HG02884 (cell line): ENCODE results near the gene CHSY1.

Experiments used
- ATAC-seq: cut with Tn5 transposase; IDR thresholded peaks from one replicate; pipeline ENCODE4 v1.9.1; 2021; ENCODE audit warnings: mild to moderate bottlenecking, moderate library complexity; ENCODE audit not compliant: unreplicated experiment

CHSY1 gene

DNA sequence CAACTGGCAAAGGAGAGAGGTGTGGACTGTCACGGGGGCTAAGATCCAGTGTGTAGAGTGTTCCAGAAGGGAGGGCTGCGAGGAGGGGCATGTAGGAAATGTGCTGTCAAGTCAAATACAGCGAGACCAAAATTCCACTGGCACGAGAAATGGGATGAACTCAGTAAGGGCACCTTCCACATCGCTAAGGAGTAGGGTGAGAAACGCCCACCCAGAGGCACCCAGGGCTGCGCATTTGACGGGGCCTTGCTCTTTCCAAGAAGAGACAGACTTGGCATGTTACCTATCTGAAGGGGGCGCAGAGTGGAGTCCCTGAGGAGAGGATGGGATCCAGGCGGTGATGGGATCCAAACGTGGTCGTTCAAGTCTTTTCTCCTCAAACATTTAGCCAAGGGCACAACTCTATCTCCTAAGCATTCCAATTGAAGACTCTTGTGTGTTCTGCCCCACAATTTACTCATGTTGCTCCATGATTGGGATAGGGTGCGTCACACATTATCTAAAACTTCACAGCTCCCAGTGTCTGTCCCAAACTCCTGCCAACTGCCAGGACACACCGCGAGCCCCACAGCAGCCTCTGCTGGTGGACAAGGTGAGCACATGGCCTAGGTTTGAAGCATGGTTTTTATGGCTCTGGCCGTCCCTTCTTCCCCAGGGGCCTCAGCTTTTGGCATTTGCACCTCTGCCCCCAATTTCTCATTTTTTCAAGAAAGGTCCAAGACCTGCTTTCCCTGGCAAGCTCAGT is 17.8 kb upstream of the CHSY1 start:
- ATAC-seq: no peak

DNA sequence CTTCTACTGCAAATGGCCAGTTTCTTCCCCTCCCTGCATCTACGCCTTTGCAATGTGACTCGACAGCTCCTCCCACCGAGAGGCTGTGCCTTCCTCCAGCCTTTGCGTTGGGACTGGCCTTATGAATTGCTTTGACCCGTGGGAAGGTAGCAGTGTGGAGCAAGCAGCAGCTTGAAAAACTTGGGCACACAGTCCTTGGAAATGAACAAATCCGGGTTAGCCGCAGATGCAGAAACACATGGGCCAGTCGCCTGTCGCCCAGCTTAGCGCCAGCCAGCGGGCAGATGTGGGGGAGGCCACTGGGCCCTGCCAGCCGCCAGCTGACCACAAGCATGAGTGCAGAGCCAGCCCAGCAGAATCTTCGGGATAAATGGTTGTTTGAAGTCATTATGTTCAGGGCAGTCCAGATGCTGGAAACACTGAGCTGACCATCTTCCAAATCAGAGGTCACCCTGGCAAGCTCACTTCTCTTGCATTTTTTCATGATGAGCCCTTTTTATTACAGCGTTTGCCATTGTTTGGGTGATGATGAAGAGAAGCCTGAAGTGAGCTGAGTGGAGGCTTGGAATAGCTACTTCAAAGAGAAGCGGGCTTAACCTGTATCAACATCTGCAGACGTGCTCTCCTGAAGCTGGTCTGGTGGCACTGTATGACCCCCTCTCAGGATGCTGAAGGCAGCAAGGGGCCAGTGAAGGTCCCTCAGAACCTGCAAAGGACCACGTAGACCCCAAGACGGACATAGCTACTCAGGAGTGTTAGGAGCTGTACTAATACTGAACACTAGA is 15.7 kb upstream of the CHSY1 start:
- no peak for ATAC-seq

DNA sequence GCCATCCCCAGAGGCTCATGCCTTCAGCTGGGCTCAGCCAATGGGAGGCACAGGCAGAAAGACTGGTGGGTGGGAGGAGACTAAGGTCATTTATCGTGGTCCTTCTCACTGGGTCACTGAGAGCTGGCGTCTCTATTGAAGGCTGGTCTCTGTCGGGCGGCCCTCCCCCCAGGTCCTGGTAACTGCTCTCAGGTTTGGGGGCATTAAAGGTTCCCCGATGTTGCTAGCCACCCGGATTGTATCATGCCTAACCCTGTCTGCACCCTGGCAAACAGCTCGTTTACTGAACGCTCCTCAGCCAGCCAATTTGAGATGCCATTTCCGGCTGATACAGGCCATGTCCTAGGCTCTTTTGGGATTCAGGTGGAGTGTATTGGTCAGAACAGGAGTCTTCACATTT is 14.9 kb upstream of the CHSY1 start:
- no peak for ATAC-seq

DNA sequence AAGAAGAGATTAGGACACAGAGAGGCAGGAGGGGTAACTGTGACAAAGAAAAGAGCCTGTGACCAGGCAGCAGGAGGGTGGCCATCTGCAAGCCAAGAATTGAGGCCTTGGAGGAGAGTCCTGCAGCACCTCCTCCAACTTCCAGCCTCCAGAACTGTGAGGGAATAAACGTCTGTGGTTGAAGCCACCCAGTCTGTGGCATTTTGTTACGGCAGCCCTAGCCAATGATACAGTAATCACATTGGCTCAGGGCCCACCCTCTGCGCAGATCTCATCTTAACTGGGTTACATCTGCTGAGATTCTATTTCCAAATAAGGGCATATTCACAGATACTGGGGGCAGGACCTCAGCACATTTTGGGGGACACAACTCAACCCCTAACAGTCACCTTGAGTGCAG is 14.2 kb upstream of the CHSY1 start:
- no peak for ATAC-seq

DNA sequence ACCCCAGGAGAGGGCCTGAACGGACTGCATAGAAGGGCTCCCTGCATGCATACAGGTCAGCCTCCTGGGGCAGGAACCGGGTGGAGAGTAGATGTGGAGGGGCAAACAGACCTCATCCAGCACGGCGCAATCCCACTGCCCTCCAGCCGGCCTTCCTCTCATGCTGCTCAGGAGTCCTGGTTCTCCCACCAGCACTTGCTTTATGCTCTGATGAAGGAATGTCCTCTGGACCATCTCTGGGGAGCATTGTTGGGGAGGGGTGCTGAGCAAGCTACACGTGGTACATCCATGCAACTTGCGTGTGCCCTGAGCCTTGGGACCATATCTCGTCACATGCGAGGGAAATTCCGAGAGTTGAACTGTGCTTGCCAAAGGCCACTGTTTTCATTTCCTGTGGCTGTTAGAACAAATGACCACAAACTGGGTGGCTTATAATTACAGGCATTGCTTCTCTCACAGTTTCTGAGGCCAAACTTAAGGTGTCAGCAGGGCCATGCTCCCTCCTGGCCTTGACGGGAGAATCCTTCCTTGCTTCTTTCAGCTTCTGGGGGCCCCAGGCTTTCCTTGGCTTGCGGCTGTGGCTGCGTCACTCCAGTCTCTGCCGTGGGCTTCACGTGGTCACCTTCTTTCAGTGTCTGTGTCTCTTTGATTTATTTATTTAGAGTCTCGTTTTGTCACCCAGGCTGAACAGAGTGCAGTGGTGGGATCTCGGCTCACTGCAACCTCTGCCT is 13.2 kb upstream of the CHSY1 start:
- ATAC-seq: no peak

DNA sequence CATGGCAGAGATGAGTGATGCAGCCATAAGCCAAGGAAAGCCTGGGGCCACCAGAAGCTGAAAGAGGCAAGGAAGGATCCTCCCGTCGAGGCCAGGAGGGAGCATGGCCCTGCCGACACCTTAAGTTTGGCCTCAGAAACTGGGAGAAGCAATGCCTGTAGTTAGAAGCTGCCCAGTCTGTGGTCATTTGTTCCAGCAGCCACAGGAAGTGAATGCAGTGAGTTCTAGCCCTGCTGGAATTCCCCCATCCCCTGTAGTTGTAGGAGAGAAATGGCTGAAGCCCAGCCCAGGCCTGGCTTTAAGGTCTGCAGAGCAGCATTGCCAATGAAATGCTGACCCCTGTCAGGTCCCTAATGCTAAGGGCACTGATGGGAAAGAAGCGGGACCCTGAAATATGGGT is 12.2 kb upstream of the CHSY1 start:
- no peak for ATAC-seq

DNA sequence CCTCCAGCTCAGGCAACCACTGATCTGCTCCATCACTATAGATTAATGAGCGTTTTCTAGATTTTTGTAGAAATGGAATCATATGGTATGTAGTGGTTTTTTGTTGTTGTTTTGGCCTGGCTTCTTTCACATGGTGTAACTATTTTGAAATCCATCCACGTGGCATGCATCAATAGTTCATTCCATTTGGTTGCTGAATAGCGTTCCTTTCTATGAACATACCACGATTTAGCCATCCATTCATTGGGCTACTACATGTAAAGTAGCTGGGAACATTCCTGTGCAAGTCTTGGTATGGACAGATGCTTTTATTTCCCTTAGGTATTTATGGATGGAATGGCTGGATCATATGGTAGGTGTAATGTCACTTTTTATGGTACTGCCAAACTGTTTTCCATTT is 10.7 kb upstream of the CHSY1 start:
- ATAC-seq: no peak

DNA sequence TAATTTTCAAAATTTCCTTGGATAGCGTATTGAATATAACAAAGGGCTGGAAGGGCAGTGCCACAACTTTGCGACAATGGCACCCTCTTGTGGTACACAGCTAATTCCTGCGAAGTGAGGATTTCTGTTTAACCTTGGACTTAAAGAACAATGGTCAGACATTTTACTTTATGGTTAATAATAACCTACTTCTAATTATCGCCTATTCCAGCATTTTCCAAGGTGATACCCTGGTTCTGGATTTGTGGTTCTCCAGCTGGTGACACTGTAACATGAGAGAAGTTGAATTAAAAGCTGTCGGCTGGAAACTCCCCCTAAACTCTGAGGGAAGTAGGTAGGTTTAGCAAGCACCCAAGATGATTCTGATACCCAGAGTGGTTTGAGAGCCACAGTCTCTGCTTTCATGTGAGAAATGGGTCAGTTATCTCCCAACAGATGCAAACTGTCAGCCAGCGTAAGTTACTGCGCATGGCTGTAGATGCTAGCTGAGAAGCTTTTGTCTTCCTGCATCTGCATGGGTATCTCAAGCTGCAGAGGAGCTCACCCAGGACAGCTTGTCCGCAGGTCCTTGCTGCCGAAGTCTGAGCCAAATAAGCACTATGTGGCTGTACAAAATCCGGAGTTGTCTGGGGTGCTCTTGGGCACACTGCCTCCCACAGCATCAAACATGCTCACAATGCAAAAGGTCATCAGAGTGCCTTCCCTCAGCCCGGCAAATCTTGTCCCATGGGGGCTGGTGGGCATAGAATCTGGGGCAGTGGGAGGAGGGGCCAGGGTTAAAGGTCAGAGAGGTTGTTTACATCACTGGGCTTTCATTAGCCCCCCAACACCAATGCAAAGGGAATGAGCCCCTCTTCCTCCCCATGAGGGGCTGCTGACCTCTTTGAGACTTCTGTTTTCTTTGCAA is 6.6 kb upstream of the CHSY1 start:
- ATAC-seq: no peak

DNA sequence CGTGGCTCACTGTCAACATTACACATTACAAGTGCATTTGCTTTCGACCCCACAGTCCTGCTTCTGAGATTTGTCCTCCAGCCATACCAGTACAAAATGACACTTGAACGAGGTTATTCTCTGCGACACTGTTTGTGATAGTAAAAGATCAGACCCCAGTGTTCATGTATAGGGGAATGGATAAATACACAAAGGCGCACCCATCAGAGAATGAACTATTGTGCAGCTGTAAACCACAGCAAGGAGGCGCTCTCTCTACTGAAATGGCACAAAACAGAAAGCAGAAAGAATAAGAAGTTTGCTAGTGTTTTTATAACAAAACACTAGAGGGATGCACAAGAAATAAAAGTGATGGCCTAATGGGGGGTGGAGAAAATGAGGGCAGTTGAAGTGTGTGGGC is 4.9 kb upstream of the CHSY1 start:
- no peak for ATAC-seq

DNA sequence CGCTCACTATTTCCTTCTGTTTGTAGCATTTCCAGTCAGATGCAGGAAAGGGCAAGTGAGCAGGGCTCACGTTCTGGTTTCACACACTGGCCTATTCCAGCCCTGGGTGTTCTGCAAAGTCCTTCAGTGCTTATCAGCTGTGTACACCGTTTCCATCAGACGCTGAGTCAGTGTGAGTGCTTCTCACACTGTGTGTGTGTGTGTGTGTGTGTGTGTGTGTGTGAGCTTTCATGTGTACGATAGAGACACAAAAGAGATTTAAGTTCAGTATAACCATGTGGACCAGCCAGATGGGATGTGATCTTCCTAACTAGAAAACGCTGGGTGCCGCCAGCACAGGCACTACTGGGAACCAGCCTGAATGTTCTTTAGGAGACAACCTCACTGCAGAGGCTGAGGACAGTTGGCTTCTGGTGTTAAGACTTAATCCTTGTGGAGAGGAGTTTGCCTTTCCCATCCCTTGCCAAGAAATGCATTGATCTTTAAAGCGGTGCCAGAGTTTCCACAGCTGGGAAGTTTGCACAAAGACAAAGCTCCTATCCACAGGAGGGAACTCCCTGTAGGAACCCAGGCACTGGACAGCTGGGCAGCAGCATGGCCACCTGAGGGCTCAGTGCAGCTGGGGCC is 3.9 kb upstream of the CHSY1 start:
- ATAC-seq: no peak

DNA sequence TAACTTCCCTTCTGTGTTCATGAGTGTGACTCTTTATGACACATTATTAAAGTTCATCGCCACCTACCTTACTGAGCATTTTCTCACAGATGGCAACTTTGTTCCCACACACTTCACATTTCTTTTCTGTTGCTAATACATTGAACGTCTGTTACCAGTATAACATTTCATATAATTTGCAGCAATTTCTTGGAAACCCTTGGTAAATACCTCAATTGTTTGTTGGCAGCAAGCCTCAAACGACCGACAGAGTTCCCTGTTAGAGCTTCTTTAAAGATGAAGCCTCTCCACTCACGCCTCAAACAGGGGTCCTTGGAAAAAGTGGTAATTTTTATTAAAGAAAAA is 3.2 kb upstream of the CHSY1 start:
- no peak for ATAC-seq

DNA sequence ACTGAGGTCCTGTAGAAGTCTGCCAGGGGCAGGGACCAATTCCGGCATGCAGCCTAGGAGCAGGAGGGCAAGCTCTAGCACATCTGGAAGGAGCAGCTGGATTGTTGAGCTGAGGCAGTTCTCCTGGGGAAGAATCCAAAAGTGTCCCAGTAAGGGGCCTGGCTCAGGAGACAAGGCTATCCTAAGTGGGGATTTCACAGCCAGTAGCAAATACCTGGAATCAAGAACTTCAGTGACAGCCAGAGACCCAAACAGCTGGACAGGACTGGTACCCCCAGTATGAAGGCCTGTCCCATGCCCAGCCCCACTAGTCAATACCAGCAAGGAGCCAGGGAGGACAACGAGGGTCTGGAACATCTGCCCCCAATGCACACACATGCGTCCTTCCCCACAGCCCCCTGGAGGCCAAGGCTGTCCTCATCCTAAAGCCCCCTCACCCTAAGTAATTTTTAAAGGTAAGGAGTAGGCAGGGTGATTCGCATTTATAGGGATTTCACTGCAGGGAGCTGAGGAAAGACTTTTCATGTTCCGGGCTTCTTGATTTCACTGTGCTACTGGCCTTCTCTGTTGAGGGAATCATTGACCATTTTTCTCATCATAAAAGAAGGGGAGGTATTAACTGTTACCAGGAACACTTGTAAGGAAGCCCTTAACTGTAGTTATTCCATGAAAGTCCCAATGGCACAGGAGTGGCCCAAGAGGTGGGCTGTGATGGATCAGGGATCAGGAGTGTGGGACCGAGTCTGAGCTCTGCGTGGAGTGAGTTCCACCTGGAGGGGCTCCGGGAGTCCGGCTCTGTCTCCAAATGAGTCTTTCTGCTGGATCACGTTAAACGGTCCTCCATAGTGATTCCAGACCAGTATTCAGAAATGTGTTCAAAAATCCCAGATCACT is 2.6 kb upstream of the CHSY1 start:
- no peak for ATAC-seq

DNA sequence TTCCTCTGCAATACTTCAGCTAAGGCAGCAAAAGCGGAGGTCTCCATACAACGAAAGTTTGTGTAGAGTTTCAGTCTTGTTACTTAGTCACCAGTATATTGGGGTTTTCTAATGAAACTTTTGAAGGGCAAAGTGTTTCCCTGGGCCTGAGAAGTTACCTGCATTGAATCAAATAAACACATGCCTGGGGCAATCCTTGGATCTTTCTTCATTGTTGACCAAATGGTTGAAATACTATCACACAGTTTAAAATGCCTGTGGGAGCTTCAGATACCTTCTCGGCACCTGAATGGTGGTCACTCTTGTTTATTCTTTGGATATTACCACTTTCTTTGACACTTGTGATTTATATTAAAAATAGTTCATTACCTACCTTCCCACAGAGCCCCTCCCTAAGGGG is 988 bp upstream of the CHSY1 start:
- peak; percentile 7 for ATAC-seq

DNA sequence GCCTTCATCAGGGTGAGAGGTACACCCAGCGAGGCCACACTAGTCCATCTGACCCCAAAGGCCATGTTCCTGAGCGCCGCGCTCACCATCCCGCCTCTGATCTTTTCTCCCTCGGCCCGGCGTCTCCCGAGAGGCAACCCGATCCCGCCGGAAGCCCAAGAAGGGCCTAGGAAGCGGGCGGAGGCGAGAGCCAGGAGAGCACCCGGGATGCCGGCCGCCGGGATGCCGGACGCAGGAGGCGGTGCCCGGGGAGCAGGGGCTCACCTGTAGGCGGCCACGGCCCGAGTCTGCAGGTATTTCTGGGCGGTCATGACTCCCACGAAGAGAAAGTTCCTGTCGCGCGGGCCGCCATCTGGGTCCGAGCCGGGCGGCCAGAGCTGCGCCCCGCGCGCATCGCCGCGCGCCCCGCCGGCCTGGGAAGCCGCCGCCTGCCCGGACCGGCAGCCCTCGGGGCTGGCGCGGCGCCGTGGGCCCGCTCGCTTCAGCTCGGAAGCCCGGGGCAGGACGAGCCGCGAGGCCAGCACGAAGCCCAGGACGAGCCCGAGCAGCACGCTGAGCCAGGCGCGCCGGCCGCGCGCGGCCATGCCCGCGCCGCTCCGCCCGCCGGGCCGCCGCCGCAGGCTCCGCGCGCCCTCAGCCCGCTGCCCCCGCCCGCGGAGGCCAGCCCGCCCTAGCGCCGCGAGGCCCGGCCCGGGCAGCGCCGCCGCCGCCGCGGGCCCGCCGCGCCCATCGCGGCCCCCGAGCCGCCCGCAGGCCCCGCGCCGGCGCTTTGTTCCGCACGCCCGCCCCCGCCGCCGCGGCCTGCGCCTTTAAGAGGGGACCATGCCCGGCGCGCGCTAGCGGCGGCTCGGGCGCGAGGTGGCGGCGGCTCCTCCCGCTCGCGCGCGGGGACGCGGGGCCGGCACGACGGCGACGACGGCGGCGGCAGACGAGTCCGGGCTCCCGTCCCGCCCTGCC is 697 bp downstream of the CHSY1 start:
- ATAC-seq: peak; percentile 26

DNA sequence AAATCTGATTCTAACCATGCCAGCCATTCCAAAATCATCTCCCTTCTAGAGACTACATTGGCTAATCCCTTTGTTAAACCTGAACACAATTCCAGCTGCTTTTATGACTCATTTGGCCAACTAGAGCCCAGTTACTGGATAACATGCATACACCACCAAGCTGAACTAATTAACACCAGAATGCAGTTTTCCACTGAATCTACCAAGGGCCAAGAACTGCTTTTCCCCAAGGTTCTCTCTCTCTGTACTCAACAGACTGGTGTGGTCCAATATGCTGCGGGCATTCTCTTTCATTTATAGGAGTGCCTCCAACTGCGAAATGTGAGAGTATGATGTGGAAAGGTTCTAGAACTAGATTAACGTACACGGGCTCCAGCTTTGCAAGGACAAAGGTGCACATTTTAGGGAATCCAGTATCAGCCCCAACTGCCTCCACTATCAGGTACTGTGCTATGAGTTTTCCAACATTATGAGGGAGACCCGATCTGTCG is 1.5 kb downstream of the CHSY1 start:
- no peak for ATAC-seq

DNA sequence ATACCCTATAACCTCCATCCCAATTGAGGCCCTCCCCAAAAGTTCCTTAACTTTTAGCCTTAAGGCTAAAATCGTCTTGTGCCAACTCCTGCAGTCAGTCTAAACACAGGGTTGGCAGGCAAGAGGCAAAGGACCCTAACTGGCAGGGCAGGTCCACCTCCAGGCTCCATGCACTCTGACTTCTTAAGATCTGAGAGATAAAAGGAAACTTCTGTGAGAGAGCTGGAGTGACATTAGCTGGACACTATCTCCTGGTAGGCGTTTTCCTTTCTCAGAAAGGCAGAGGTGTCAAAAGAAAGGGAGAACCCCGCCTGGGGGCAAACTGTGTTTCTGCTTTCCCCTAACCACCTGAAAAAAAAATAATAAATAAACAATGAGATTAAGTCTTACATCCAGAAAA is 3.6 kb downstream of the CHSY1 start:
- no peak for ATAC-seq

DNA sequence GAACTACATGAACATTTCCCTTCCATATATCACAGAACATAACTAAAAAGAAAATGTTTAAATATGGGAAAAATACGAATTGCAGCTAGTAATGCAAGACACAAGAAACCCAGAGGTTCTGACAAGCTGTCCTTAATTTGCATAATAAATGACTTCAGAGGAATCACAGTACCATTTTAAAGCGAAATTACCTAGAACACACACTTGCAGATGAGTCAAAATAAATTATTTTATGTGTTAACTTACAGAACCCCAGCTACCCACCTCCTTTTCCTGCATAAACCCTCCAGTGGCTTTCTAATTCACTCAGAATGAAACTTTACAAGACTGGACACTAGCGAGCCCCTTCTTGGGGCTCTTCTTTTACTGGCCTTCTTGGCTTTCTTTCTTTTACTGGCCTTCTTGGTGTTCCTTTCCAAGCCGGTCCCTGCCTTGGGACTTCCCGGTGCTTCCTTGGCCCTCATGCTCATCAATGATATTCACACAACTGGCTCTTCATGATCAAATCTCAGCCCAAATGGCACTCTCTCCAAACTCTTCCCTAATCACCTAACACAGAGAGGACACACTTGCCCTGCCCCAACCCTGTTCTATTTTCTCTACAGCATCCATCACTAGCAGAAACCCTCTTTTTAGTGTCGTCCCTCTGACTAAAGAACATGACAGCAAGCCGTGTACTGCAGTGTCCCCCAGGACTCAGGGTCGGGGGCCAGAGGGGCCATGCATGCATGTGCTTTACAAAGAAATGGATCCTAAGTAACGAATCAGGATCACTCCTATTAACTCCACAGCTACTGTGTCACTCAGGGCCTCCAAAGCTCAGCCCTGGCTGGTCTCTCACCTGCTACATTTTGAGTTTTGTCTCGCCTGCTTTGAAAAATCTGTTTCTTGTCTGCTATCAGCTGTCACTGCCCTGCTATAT is 4.8 kb downstream of the CHSY1 start:
- no peak for ATAC-seq
